NB4 (cell line): ENCODE measurements around the gene TMEM94.

Experiments used
- MAX ChIP-seq: IDR thresholded peaks from 2 replicates; pipeline ENCODE4 v1.6.1; 2011; ENCODE audit warnings: low read depth, low read length
- MYC ChIP-seq: IDR thresholded peaks from 2 replicates; pipeline ENCODE4 v1.6.1; 2011; ENCODE audit warnings: low read depth, low read length
- POLR2A ChIP-seq: IDR thresholded peaks from 2 replicates; pipeline ENCODE4 v1.6.1; 2011; ENCODE audit warnings: mild to moderate bottlenecking; ENCODE audit not compliant: insufficient read length; ENCODE audit errors: extremely low read depth
- TF ChIP-seq, protein P1 (sequence below): IDR thresholded peaks from one replicate; pipeline ENCODE4 v1.5.1; 2012; ENCODE audit warnings: low read depth, low read length

GRCh38 chr17:75507733-75508719 is 51.6 kb downstream of the TMEM94 start:
- TF ChIP-seq, protein P1, sequence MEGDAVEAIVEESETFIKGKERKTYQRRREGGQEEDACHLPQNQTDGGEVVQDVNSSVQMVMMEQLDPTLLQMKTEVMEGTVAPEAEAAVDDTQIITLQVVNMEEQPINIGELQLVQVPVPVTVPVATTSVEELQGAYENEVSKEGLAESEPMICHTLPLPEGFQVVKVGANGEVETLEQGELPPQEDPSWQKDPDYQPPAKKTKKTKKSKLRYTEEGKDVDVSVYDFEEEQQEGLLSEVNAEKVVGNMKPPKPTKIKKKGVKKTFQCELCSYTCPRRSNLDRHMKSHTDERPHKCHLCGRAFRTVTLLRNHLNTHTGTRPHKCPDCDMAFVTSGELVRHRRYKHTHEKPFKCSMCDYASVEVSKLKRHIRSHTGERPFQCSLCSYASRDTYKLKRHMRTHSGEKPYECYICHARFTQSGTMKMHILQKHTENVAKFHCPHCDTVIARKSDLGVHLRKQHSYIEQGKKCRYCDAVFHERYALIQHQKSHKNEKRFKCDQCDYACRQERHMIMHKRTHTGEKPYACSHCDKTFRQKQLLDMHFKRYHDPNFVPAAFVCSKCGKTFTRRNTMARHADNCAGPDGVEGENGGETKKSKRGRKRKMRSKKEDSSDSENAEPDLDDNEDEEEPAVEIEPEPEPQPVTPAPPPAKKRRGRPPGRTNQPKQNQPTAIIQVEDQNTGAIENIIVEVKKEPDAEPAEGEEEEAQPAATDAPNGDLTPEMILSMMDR: no peak
- TF ChIP-seq POLR2A: no peak
- TF ChIP-seq MYC: no peak
- no peak for TF ChIP-seq MAX
